WTC11 (cell line): ENCODE results near the gene PPP1R27. TPM values are rescaled to one million over a fixed set of nuclear protein-coding genes. Genes with fewer than 3 reads are reported as not detected.

ENCODE experiments used
- ATAC-seq: fragments of 200-7000 bp; cut with Tn5 transposase; 2 replicates; pipeline ENCODE4 v1.10.0; 2021; ENCODE audit warnings: mild to moderate bottlenecking, moderate library complexity
- CTCF ChIA-PET: fragments of 300-600 bp; sonication (Branson Sonifier 250); formaldehyde crosslinking; loops from one replicate; lab custom pipeline; 2021; ENCODE audit warnings: antibody characterized with exemption; lab: Charles Lee
- POLR2A ChIA-PET: fragments of 350-600 bp; sonication (Branson Sonifier 250); formaldehyde crosslinking; loops from one replicate; lab custom pipeline; 2021; ENCODE audit warnings: antibody characterized with exemption; lab: Charles Lee
- DNase-seq: peaks from one replicate; pipeline ENCODE4 v3.0.0; 2021; ENCODE audit warnings: low spot score
- H3K27ac Mint-ChIP-seq: 2 replicates; pipeline ENCODE4 v1.8.0; 2021; ENCODE audit warnings: mixed read lengths
- H3K27me3 Mint-ChIP-seq: 2 replicates; pipeline ENCODE4 v1.8.0; 2021; ENCODE audit warnings: low read depth, mild to moderate bottlenecking, moderate library complexity, mixed read lengths
- H3K36me3 Mint-ChIP-seq: 2 replicates; pipeline ENCODE4 v1.8.0; 2021; ENCODE audit warnings: mixed read lengths
- H3K4me1 Mint-ChIP-seq: 2 replicates; pipeline ENCODE4 v1.8.0; 2022; ENCODE audit warnings: mixed read lengths
- H3K4me3 Mint-ChIP-seq: 2 replicates; pipeline ENCODE4 v1.8.0; 2021; ENCODE audit warnings: mild to moderate bottlenecking, moderate library complexity, mixed read lengths
- H3K9me3 Mint-ChIP-seq: 2 replicates; pipeline ENCODE4 v1.8.0; 2021; ENCODE audit warnings: mixed read lengths
- AFF4 ChIP-seq: sonication (generic); formaldehyde crosslinking; IDR thresholded peaks from 2 replicates; pipeline ENCODE4 v1.8.1; 2023; ENCODE audit warnings: mild to moderate bottlenecking, missing genetic modification reagents, borderline replicate concordance
- ATF1 ChIP-seq: sonication (generic); formaldehyde crosslinking; IDR thresholded peaks from 2 replicates; pipeline ENCODE4 v1.8.1; 2023; ENCODE audit warnings: mild to moderate bottlenecking, moderate library complexity, missing genetic modification reagents
- CREB1 ChIP-seq: sonication (generic); formaldehyde crosslinking; IDR thresholded peaks from 2 replicates; pipeline ENCODE4 v1.8.0; 2023; ENCODE audit warnings: mild to moderate bottlenecking, missing genetic modification reagents
- E2F4 ChIP-seq: sonication (generic); formaldehyde crosslinking; IDR thresholded peaks from 2 replicates; pipeline ENCODE4 v1.8.1; 2022; ENCODE audit warnings: low read depth, mild to moderate bottlenecking, moderate library complexity, missing genetic modification reagents, borderline replicate concordance
- EMX1 ChIP-seq: fragments of 250-450 bp; sonication (Bioruptor Pico); IDR thresholded peaks from 2 replicates; pipeline ENCODE4 v1.8.0; 2021; ENCODE audit warnings: mild to moderate bottlenecking
- ERG ChIP-seq: fragments of 250-450 bp; sonication (Bioruptor Pico); IDR thresholded peaks from 2 replicates; pipeline ENCODE4 v1.8.0; 2021; ENCODE audit warnings: mild to moderate bottlenecking
- HMGA2 ChIP-seq: fragments of 250-450 bp; sonication (Bioruptor Pico); IDR thresholded peaks from 2 replicates; pipeline ENCODE4 v1.4.0; 2021; ENCODE audit warnings: mild to moderate bottlenecking, moderate library complexity
- MAX ChIP-seq: sonication (generic); formaldehyde crosslinking; IDR thresholded peaks from 2 replicates; pipeline ENCODE4 v1.8.0; 2022; ENCODE audit warnings: mild to moderate bottlenecking, missing genetic modification reagents
- MLX ChIP-seq: sonication (generic); formaldehyde crosslinking; IDR thresholded peaks from 2 replicates; pipeline ENCODE4 v1.8.1; 2023; ENCODE audit warnings: mild to moderate bottlenecking, missing genetic modification reagents, moderate library complexity
- NFATC4 ChIP-seq: fragments of 250-450 bp; sonication (Bioruptor Pico); IDR thresholded peaks from 2 replicates; pipeline ENCODE4 v1.9.0; 2021; ENCODE audit warnings: mild to moderate bottlenecking
- NR3C1 ChIP-seq: sonication (generic); formaldehyde crosslinking; conservative IDR thresholded peaks from 2 replicates; pipeline ENCODE4 v1.8.1; 2023; ENCODE audit warnings: low read depth, mild to moderate bottlenecking, missing genetic modification reagents
- PRRX2 ChIP-seq: fragments of 250-450 bp; sonication (Bioruptor Pico); IDR thresholded peaks from 2 replicates; pipeline ENCODE4 v1.8.0; 2021; ENCODE audit warnings: mild to moderate bottlenecking
- SOX15 ChIP-seq: fragments of 250-450 bp; sonication (Bioruptor Pico); IDR thresholded peaks from 2 replicates; pipeline ENCODE4 v1.9.0; 2021; ENCODE audit warnings: mild to moderate bottlenecking
- SP1 ChIP-seq: sonication (generic); formaldehyde crosslinking; conservative IDR thresholded peaks from 2 replicates; pipeline ENCODE4 v1.8.1; 2022; ENCODE audit warnings: missing genetic modification reagents
- ZMAT4 ChIP-seq: fragments of 250-450 bp; sonication (Bioruptor Pico); IDR thresholded peaks from 2 replicates; pipeline ENCODE4 v1.9.0; 2021; ENCODE audit warnings: mild to moderate bottlenecking
- ZNF281 ChIP-seq: sonication (generic); formaldehyde crosslinking; IDR thresholded peaks from 2 replicates; pipeline ENCODE4 v1.8.0; 2023; ENCODE audit warnings: mild to moderate bottlenecking, missing genetic modification reagents
- ZNF416 ChIP-seq: fragments of 250-450 bp; sonication (Bioruptor Pico); IDR thresholded peaks from 2 replicates; pipeline ENCODE4 v1.9.0; 2021; ENCODE audit warnings: mild to moderate bottlenecking, inconsistent platforms
- ZNF425 ChIP-seq: fragments of 250-450 bp; sonication (Bioruptor Pico); conservative IDR thresholded peaks from 2 replicates; pipeline ENCODE4 v1.9.0; 2021; ENCODE audit warnings: mild to moderate bottlenecking
- total RNA-seq: library from RNA; stranded (reverse); gene quantifications from 3 replicates; pipeline ENCODE4 v1.2.3, GENCODE V29; 2021

The PPP1R27 gene
- total RNA-seq, 1 experiment from 2014 or later: not detected

- TF ChIP-seq AFF4 (CRISPR knock-in tag): no peak
- 0 out of 2 replicates have a peak, but pooled peaks have one; percentile 9 for TF ChIP-seq ZNF281 (CRISPR knock-in tag)
- no peak for TF ChIP-seq NR3C1 (CRISPR knock-in tag)
- no peak for TF ChIP-seq HMGA2
- 0 out of 2 replicates have a peak, but pooled peaks have one; percentile 6 for TF ChIP-seq ZNF425 (CRISPR knock-in tag)
- TF ChIP-seq ATF1: 0 out of 2 replicates have a peak, but pooled peaks have one; percentile 64
- no peak for TF ChIP-seq CREB1 (CRISPR knock-in tag)
- no peak for TF ChIP-seq E2F4 (CRISPR knock-in tag)
- no peak for TF ChIP-seq MLX (CRISPR knock-in tag)
- TF ChIP-seq ZNF416 (CRISPR knock-in tag): no peak
- peak; percentile 39 for TF ChIP-seq EMX1 (CRISPR knock-in tag)
Observed at GRCh38 chr17:81869221-81870130, 34.6 kb upstream of the PPP1R27 start (continued).

- ATAC-seq (peak; percentile 3), DNase-seq (peak; percentile 53)
- peaks cover 4% of the 10 kb centered on the region; the same call in 1 of the 2 replicates for H3K36me3 Mint-ChIP-seq
- ChIA-PET CTCF (interaction anchor here (0.8 to 2.3 kb wide), 29 partner anchors 8 to 185 kb away, joined by 3 to 13 read pairs (median 6); partner anchors contain the start of genes ARL16, CENPX, DCXR and HGS), POLR2A (interaction anchor here (1.4 to 2.6 kb wide), 4 partner anchors 8 to 55 kb away, joined by 4 to 12 read pairs (median 6); partner anchors contain the start of genes NPB, P4HB and SIRT7)
- peaks cover 16% of the 10 kb centered on the region for H3K4me1 Mint-ChIP-seq
- TF ChIP-seq PRRX2 (CRISPR knock-in tag): 0 out of 2 replicates have a peak, but pooled peaks have one; percentile 27
- peak; percentile 50; the same call in 1 of the 2 replicates for TF ChIP-seq SP1
- TF ChIP-seq NFATC4 (CRISPR knock-in tag): no peak; the same call in 1 of the 2 replicates
- TF ChIP-seq ZNF416 (CRISPR knock-in tag): peak; percentile 72; the same call in 1 of the 2 replicates
- 0 out of 2 replicates have a peak, but pooled peaks have one; percentile 5 for TF ChIP-seq MAX (CRISPR knock-in tag)
- peak; percentile 31; the same call in 1 of the 2 replicates for TF ChIP-seq ERG (CRISPR knock-in tag)
- no peak for TF ChIP-seq NR3C1 (CRISPR knock-in tag)
- 0 out of 2 replicates have a peak, but pooled peaks have one; percentile 18 for TF ChIP-seq ZMAT4
- TF ChIP-seq SOX15: no peak
- H3K9me3 Mint-ChIP-seq: no peaks in the 10 kb centered on the region
- H3K27ac Mint-ChIP-seq: peak overlapping the region; percentile 41; the same call in 1 of the 2 replicates
- no peaks in the 10 kb centered on the region; the same call in 1 of the 2 replicates for H3K27me3 Mint-ChIP-seq
- no peak overlapping the region for H3K4me3 Mint-ChIP-seq
Observed at GRCh38 chr17:81868674-81869220, 33.9 kb upstream of the PPP1R27 start.
